ENCODE results near the gene HCCS. TPM values are rescaled to one million over a fixed set of nuclear protein-coding genes. Genes with fewer than 3 reads are reported as not detected.

The HCCS gene
- total RNA-seq, 4 donors from 2014 or later: 5.8 to 12.5 (median 9.8) TPM

- no peak for DNase-seq
- Histone ChIP-seq H3K4me1 (peaks cover 3 to 5% of the 10 kb centered on the region in 2 donors), H3K27ac (peak overlapping the region; percentile 68 to 79 (median 71)), H3K9me3 (no peaks in the 10 kb centered on the region), H3K27me3 (no peaks in the 10 kb centered on the region), H3K4me3 (replicated peaks in 1 of 3) (no peak overlapping the region), H3K36me3 (no peaks in the 10 kb centered on the region)
- 66 to 68% methylated on average over 4 of the region's 4 CpGs for WGBS, 2 donors
- TF ChIP-seq CTCF (IDR thresholded peaks at IDR 0.05): no peak
- no peak for TF ChIP-seq POLR2A (IDR thresholded peaks at IDR 0.05)
- intact Hi-C loops (cut with DNase I): no loop called here
Measured at GRCh38 chrX:11151799-11152559, 40.8 kb downstream of the HCCS start.

DNA sequence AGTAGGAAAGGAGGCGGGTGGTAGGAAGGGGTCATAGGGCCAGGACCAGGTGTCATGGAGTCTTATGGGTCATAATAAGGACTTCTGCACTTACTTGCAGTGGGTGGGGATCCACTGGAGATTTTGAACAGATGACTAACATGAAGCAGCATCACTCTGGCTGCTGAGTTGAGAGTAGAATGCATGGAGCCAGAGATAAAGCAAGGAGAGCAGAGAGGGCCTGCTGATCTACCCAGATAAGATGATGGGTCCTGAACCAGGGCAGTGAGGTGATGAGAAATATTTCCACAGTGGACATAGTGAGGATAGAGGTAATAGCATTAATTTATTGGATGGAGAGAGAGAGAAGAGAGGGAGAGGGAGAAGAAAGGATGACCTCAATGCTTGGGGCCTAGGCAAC is 48.0 kb downstream of the HCCS start:
- Histone ChIP-seq H3K4me1 (no peaks in the 10 kb centered on the region), H3K4me3 (replicated peaks in 1 of 3) (no peak overlapping the region), H3K9me3 (no peaks in the 10 kb centered on the region), H3K27ac (no peak overlapping the region), H3K27me3 (no peaks in the 10 kb centered on the region), H3K36me3 (no peaks in the 10 kb centered on the region)
- WGBS, 2 donors: 94 to 100% methylated on average over 1 of the region's 1 CpG
- intact Hi-C loops (cut with DNase I): no loop called here
- DNase-seq: no peak
- TF ChIP-seq POLR2A (IDR thresholded peaks at IDR 0.05) (no peak), CTCF (IDR thresholded peaks at IDR 0.05) (no peak)

DNA sequence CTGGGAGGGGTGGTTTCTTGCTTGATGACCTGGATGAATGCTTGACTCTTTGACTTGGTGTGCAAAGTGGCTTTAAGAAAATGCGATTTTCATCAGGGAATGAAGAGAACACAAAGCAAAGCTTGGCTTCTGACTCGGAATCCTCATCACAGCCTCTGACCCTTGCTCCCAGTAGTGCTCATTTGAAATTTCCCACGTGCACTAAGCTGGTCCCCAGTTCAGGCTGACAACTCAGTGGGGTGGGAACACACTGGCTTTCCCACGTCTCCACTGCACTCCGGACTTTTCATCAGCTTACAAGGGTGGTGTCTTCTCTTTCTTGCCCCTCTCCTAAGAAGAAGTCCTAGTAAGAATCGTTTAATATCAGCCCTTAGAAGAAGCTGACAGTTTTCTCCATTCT is 53.3 kb downstream of the HCCS start:
- TF ChIP-seq POLR2A (IDR thresholded peaks at IDR 0.05): no peak
- TF ChIP-seq CTCF (IDR thresholded peaks at IDR 0.05): no peak
- H3K27ac ChIP-seq: no peak overlapping the region
- no peak for DNase-seq
- H3K27me3 ChIP-seq: no peaks in the 10 kb centered on the region
- H3K9me3 ChIP-seq: no peaks in the 10 kb centered on the region
- intact Hi-C loops (cut with DNase I): no loop called here
- no peaks in the 10 kb centered on the region for H3K4me1 ChIP-seq
- WGBS, 2 donors: 76 to 90% methylated on average over 6 of the region's 6 CpGs
- H3K4me3 ChIP-seq (replicated peaks in 1 of 3): no peak overlapping the region
- no peaks in the 10 kb centered on the region for H3K36me3 ChIP-seq

DNA sequence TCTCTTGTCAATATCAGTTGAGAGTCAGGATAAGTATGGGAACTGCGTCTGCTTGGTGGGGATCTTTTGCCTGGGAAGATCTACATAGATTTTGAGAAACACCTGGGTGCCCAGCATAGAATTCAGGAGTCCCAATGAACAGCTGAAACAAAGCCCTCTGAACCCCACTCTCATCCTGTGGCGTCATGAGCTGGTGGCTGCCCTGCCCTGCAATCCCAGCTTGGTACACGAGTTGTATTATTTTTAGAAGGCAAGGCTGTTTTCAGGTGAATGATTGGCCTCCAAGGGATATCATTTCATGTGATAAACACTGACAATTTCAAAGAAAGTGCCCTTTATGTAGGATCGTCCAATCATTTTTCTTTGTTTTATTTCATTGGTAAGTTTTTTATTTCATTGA is 60.8 kb downstream of the HCCS start:
- TF ChIP-seq CTCF (IDR thresholded peaks at IDR 0.05) (no peak), POLR2A (IDR thresholded peaks at IDR 0.05) (no peak)
- intact Hi-C loops (cut with DNase I): no loop called here
- Histone ChIP-seq H3K9me3 (no peaks in the 10 kb centered on the region), H3K36me3 (no peaks in the 10 kb centered on the region), H3K27ac (peak overlapping the region in 1 of 3 donors; percentile 26), H3K27me3 (no peaks in the 10 kb centered on the region), H3K4me1 (no peaks in the 10 kb centered on the region), H3K4me3 (replicated peaks in 1 of 3) (no peak overlapping the region)
- DNase-seq: no peak
- 83 to 93% methylated on average over 3 to 4 of the region's 4 CpGs for WGBS, 2 donors

DNA sequence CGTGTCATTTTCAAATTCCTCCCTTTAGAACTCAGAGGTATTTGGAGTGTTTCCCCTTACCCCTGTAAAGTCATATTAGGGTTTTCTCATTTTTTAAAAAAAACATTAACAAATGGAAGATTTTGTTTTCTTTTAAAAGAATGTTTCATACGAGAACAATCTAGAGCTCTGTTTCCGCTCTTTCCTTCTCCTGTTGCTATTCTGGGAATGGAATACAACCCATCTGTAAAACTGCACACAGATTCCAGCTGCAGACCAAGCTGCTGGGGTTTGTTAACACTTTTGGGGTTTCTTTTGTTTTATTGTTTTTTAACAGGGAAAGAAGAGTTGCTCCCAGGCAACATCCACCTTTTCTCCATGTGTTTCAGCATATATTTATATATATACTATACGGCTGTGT is 61.3 kb downstream of the HCCS start:
- Histone ChIP-seq H3K9me3 (no peaks in the 10 kb centered on the region), H3K4me1 (no peaks in the 10 kb centered on the region), H3K27ac (no peak overlapping the region), H3K27me3 (no peaks in the 10 kb centered on the region), H3K4me3 (replicated peaks in 1 of 3) (no peak overlapping the region), H3K36me3 (no peaks in the 10 kb centered on the region)
- intact Hi-C loops (cut with DNase I): no loop called here
- TF ChIP-seq CTCF (IDR thresholded peaks at IDR 0.05) (no peak), POLR2A (IDR thresholded peaks at IDR 0.05) (no peak)
- DNase-seq: no peak
- 76 to 83% methylated on average over 4 of the region's 4 CpGs for WGBS, 2 donors

Small RNAs within 50 kb of the gene (small RNA-seq; reads per million reads assigned to genes)
- not detected for gene RF00019
- gene RF02271: not detected

Other genes with a start within 250 kb of the HCCS start
- not detected for gene AMELX, start 182.1 kb downstream of the HCCS start, total RNA-seq